Panc1 (cell line): ENCODE results near the gene PARD6B.

Experiments
- CTCF ChIP-seq: fragments of 450-650 bp; IDR thresholded peaks from 2 replicates; pipeline ENCODE4 v1.5.1; 2017; ENCODE audit warnings: mild to moderate bottlenecking
- POLR2AphosphoS5 ChIP-seq: IDR thresholded peaks from 2 replicates; pipeline ENCODE4 v1.6.1; 2012; ENCODE audit warnings: mild to moderate bottlenecking, low read depth, low read length, moderate library complexity
- REST ChIP-seq, 2 experiments: IDR thresholded peaks; 2 replicates each; pipeline ENCODE4 v1.6.1; 2011 to 2012; ENCODE audit warnings: low read depth in 2 of 2, control low read depth in 1 of 2, low read length in 1 of 2, mild to moderate bottlenecking in 1 of 2, moderate library complexity in 1 of 2; ENCODE audit not compliant: insufficient read depth in 1 of 2

GRCh38 chr20:50750145-50750671 is 18.8 kb downstream of the PARD6B start:
- TF ChIP-seq POLR2AphosphoS5 = peak; percentile 77
- no peak for TF ChIP-seq CTCF
- TF ChIP-seq REST (IDR thresholded peaks at IDR 0.05; ENCODE audit: insufficient read depth in 1 of 2, low read depth in 2 of 2, low read length in 1 of 2) = no peak
